HepG2 (cell line): ENCODE results near the gene ZNF548. TPM values are rescaled to one million over a fixed set of nuclear protein-coding genes. Genes with fewer than 3 reads are reported as not detected.

Source experiments
- ARNT ChIP-seq: fragments of 450-650 bp; IDR thresholded peaks from 2 replicates; pipeline ENCODE4 v1.6.1; 2017
- BORCS8-MEF2B ChIP-seq: sonication (generic); formaldehyde crosslinking; IDR thresholded peaks from 2 replicates; pipeline ENCODE4 v1.8.0; 2022; ENCODE audit warnings: mild to moderate bottlenecking, missing genetic modification reagents
- CHD4 ChIP-seq: fragments of 200-600 bp; sonication (generic); IDR thresholded peaks from 2 replicates; pipeline ENCODE4 v1.7.0; 2017; ENCODE audit warnings: mild to moderate bottlenecking, low read length, borderline replicate concordance
- FLYWCH1 ChIP-seq: sonication (generic); formaldehyde crosslinking; IDR thresholded peaks from 2 replicates; pipeline ENCODE4 v1.8.1; 2023; ENCODE audit warnings: mild to moderate bottlenecking, missing genetic modification reagents
- FOSL2 ChIP-seq: sonication (generic); formaldehyde crosslinking; IDR thresholded peaks from 2 replicates; pipeline ENCODE4 v1.4.0; 2020; ENCODE audit warnings: missing genetic modification reagents
- GTF2F1 ChIP-seq: fragments of 150-350 bp; IDR thresholded peaks from 2 replicates; pipeline ENCODE4 v1.6.1; 2014; ENCODE audit warnings: low read length
- NCOA1 ChIP-seq: sonication (generic); formaldehyde crosslinking; IDR thresholded peaks from 2 replicates; pipeline ENCODE4 v1.9.0; 2021; ENCODE audit warnings: missing genetic modification reagents
- NR2F1 ChIP-seq, 2 experiments: fragments of 450-650 bp in 1 of 2; formaldehyde crosslinking in 1 of 2; IDR thresholded peaks; 2 replicates each; pipeline versions ENCODE4 v1.5.0 to v1.6.1; 2016 to 2020; ENCODE audit warnings: mild to moderate bottlenecking in 1 of 2, missing compliant biosample characterization in 1 of 2, missing genetic modification reagents in 1 of 2, moderate library complexity in 1 of 2
- POLR2A ChIP-seq, 2 experiments: IDR thresholded peaks; 2 replicates each; pipeline ENCODE4 v1.6.1; 2011; ENCODE audit warnings: low read depth in 2 of 2, low read length in 2 of 2, mild to moderate bottlenecking in 1 of 2, moderate library complexity in 1 of 2; ENCODE audit not compliant: insufficient read depth in 1 of 2
- SKI ChIP-seq: fragments of 450-650 bp; IDR thresholded peaks from one replicate; pipeline ENCODE4 v1.6.1; 2018; ENCODE audit warnings: mild to moderate bottlenecking; ENCODE audit not compliant: partially characterized antibody
- TAF15 ChIP-seq: fragments of 200-400 bp; formaldehyde crosslinking; IDR thresholded peaks from one replicate; pipeline ENCODE4 v1.6.1; 2018; ENCODE audit warnings: mild to moderate bottlenecking, low read depth, low read length; ENCODE audit not compliant: poor library complexity, severe bottlenecking
- TEAD2 ChIP-seq: sonication (generic); formaldehyde crosslinking; IDR thresholded peaks from 2 replicates; pipeline ENCODE4 v1.9.0; 2021; ENCODE audit warnings: missing genetic modification reagents
- ZBTB3 ChIP-seq: sonication (generic); formaldehyde crosslinking; IDR thresholded peaks from 2 replicates; pipeline ENCODE4 v1.4.0; 2020; ENCODE audit warnings: low read depth, mild to moderate bottlenecking, moderate library complexity, missing genetic modification reagents, borderline replicate concordance
- ZFP37 ChIP-seq: sonication (generic); formaldehyde crosslinking; IDR thresholded peaks from 2 replicates; pipeline ENCODE4 v1.4.0; 2020; ENCODE audit warnings: missing genetic modification reagents, borderline replicate concordance
- ZNF326 ChIP-seq: sonication (generic); formaldehyde crosslinking; IDR thresholded peaks from 2 replicates; pipeline ENCODE4 v1.4.0; 2020; ENCODE audit warnings: missing genetic modification reagents, borderline replicate concordance
- ZNF460 ChIP-seq: sonication (generic); formaldehyde crosslinking; IDR thresholded peaks from 2 replicates; pipeline ENCODE4 v1.5.1; 2020; ENCODE audit warnings: missing genetic modification reagents, mild to moderate bottlenecking, borderline replicate concordance
- ZNF496 ChIP-seq: sonication (generic); formaldehyde crosslinking; IDR thresholded peaks from 2 replicates; pipeline ENCODE4 v1.8.1; 2023; ENCODE audit warnings: mild to moderate bottlenecking, moderate library complexity, missing genetic modification reagents; ENCODE audit not compliant: insufficient replicate concordance
- ZNF713 ChIP-seq: sonication (generic); formaldehyde crosslinking; IDR thresholded peaks from 2 replicates; pipeline ENCODE4 v1.4.0; 2020; ENCODE audit warnings: mild to moderate bottlenecking, missing genetic modification reagents
- polyA plus RNA-seq, 8 experiments: library from polyadenylated mRNA; depleted of rRNA in 3 of 8; stranded (reverse) in 7 of 8; unstranded in 1 of 8; fragments of >200 nt; fragmentation: Illumina TruSeq in 4 of 8; extraction: Trizol in 4 of 8; gene quantifications; 2 replicates each; pipeline versions ENCODE4 v1.2.1 to v1.2.3, GENCODE V29; 2011 to 2016; ENCODE audit warnings: low read depth in 4 of 8, missing spikeins in 1 of 8, mixed read lengths in 1 of 8; ENCODE audit not compliant: insufficient read depth in 1 of 8
- total RNA-seq, 5 experiments: library from RNA; depleted of rRNA; stranded (reverse); fragments of >200 nt; fragmentation: Illumina TruSeq; extraction: Trizol; gene quantifications; 2 replicates each; pipeline ENCODE4 v1.2.3, GENCODE V29; 2016; ENCODE audit warnings: low read depth in 1 of 5
- TF ChIP-seq, protein P1 (sequence below): sonication (generic); formaldehyde crosslinking; IDR thresholded peaks from 2 replicates; pipeline ENCODE4 v1.5.1; 2020; ENCODE audit warnings: mild to moderate bottlenecking, missing genetic modification reagents, borderline replicate concordance
- TF ChIP-seq, protein P2 (sequence below): sonication (generic); formaldehyde crosslinking; IDR thresholded peaks from 2 replicates; pipeline ENCODE4 v1.4.0; 2020; ENCODE audit warnings: missing genetic modification reagents, mild to moderate bottlenecking, borderline replicate concordance
- TF ChIP-seq, protein P3 (sequence below): sonication (generic); formaldehyde crosslinking; IDR thresholded peaks from 2 replicates; pipeline ENCODE4 v1.8.0; 2022; ENCODE audit warnings: missing genetic modification reagents, mild to moderate bottlenecking, moderate library complexity, borderline replicate concordance
- TF ChIP-seq, protein P4 (sequence below): sonication (generic); formaldehyde crosslinking; IDR thresholded peaks from 2 replicates; pipeline ENCODE4 v1.8.1; 2023; ENCODE audit warnings: mild to moderate bottlenecking, inconsistent platforms, moderate library complexity, missing genetic modification reagents, borderline replicate concordance

ZNF548 gene
- total and polyA plus RNA-seq, 2 of the 13 experiments (the other 11 are each of a cell fraction or from before 2014, with no cell fraction given), result 19.6 to 24.9 TPM

DNA sequence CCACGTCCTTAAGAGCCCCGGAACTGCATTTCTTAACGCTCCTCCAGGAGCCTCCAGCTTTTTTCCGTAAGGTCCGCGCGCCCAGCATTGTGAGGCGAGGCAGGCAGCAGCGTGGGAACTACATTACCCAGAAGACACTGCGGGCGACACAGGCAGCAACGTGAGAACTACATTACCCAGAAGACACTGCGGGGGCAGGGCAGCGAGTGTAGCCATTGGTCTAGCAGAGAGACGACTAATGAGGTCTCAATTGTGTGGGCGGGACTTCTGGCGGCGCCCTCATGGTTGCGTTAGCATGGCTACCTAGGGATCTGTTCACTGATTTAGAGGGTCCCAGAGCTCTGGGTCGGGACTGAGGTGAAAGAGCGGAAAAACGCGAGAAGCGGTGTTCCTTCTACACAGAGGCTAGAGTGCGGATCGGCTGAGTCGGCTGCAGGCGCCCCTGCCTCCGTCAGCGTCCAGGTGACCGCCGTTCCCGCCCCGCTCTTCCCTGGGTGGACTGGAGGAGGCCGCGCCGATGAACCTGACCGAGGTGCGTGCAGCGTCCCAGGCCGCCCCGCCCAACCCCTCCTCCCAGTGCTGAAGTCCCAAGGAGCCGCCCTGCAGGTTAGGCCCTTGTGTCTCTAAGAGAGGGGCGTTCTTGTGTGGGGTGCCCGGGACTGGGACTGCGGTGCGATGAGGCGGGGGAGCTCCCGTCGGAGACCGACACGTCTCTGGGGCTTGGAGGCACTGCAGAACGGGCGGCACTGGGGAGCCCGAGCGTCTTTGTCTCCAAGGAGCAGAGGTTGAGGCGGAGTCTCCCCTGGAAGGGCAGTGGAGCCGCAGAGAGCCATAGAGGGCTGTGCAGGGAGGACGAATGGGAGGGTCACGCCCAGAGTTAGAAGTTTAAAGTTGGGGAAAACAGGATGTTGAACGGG lies 45.7 kb downstream of the ZNF548 start, which contains the start of gene ZNF749 (continued):
- TF ChIP-seq, protein P1, sequence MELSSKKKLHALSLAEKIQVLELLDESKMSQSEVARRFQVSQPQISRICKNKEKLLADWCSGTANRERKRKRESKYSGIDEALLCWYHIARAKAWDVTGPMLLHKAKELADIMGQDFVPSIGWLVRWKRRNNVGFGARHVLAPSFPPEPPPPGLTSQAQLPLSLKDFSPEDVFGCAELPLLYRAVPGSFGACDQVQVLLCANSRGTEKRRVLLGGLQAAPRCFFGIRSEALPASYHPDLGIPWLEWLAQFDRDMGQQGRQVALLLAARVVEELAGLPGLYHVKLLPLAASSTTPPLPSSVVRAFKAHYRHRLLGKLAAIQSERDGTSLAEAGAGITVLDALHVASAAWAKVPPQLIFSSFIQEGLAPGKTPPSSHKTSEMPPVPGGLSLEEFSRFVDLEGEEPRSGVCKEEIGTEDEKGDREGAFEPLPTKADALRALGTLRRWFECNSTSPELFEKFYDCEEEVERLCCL (CRISPR knock-in tag), result no peak
- TF ChIP-seq, protein P2, sequence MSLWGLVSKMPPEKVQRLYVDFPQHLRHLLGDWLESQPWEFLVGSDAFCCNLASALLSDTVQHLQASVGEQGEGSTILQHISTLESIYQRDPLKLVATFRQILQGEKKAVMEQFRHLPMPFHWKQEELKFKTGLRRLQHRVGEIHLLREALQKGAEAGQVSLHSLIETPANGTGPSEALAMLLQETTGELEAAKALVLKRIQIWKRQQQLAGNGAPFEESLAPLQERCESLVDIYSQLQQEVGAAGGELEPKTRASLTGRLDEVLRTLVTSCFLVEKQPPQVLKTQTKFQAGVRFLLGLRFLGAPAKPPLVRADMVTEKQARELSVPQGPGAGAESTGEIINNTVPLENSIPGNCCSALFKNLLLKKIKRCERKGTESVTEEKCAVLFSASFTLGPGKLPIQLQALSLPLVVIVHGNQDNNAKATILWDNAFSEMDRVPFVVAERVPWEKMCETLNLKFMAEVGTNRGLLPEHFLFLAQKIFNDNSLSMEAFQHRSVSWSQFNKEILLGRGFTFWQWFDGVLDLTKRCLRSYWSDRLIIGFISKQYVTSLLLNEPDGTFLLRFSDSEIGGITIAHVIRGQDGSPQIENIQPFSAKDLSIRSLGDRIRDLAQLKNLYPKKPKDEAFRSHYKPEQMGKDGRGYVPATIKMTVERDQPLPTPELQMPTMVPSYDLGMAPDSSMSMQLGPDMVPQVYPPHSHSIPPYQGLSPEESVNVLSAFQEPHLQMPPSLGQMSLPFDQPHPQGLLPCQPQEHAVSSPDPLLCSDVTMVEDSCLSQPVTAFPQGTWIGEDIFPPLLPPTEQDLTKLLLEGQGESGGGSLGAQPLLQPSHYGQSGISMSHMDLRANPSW (CRISPR knock-in tag), result no peak; the same call in 1 of the 2 replicates
- TF ChIP-seq ZNF460 (CRISPR knock-in tag) (no peak), GTF2F1 (no peak), ZFP37 (CRISPR knock-in tag) (no peak), TEAD2 (no peak), BORCS8-MEF2B (no peak), ZNF496 (CRISPR knock-in tag) (no peak), POLR2A (IDR thresholded peaks at IDR 0.05; ENCODE audit: insufficient read depth in 1 of 2, low read depth in 2 of 2, low read length in 2 of 2) (peak; percentile 73 to 85), NCOA1 (CRISPR knock-in tag) (no peak), NR2F1 (CRISPR knock-in tag; IDR thresholded peaks at IDR 0.05) (no peak), ZNF326 (CRISPR knock-in tag) (no peak), FOSL2 (CRISPR knock-in tag) (peak; percentile 19; the same call in 1 of the 2 replicates), CHD4 (no peak), ARNT (no peak), ZNF713 (CRISPR knock-in tag) (no peak), SKI (no peak), ZBTB3 (no peak), FLYWCH1 (CRISPR knock-in tag) (no peak), TAF15 (no peak)
- TF ChIP-seq, protein P3, sequence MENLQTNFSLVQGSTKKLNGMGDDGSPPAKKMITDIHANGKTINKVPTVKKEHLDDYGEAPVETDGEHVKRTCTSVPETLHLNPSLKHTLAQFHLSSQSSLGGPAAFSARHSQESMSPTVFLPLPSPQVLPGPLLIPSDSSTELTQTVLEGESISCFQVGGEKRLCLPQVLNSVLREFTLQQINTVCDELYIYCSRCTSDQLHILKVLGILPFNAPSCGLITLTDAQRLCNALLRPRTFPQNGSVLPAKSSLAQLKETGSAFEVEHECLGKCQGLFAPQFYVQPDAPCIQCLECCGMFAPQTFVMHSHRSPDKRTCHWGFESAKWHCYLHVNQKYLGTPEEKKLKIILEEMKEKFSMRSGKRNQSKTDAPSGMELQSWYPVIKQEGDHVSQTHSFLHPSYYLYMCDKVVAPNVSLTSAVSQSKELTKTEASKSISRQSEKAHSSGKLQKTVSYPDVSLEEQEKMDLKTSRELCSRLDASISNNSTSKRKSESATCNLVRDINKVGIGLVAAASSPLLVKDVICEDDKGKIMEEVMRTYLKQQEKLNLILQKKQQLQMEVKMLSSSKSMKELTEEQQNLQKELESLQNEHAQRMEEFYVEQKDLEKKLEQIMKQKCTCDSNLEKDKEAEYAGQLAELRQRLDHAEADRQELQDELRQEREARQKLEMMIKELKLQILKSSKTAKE, result 0 out of 2 replicates have a peak, but pooled peaks have one; percentile 36
- TF ChIP-seq, protein P4, sequence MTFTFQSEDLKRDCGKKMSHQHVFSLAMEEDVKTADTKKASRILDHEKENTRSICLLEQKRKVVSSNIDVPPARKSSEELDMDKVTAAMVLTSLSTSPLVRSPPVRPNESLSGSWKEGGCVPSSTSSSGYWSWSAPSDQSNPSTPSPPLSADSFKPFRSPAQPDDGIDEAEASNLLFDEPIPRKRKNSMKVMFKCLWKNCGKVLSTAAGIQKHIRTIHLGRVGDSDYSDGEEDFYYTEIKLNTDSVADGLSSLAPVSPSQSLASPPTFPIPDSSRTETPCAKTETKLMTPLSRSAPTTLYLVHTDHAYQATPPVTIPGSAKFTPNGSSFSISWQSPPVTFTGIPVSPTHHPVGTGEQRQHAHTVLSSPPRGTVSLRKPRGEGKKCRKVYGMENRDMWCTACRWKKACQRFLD (CRISPR knock-in tag), result no peak
